Forelimb muscle (tissue), 1 donor: ENCODE results near the gene ANKS1B. TPM values are rescaled to one million over a fixed set of nuclear protein-coding genes. Genes with fewer than 3 reads are reported as not detected.
"Not testable (repeated sequence)": the region's sequence is repeated elsewhere in the genome, so short reads cannot be mapped to it uniquely, and the experiment has no call there.

ENCODE experiments used
- DNase-seq: peaks from one replicate; pipeline ENCODE4 v3.0.0-alpha.2; 2013; ENCODE audit warnings: low read depth
- polyA plus RNA-seq: library from polyadenylated mRNA; unstranded; fragments of 120-200 nt; gene quantifications from one replicate; pipeline ENCODE4 v1.2.1, GENCODE V29; 2013; ENCODE audit not compliant: insufficient read length

ANKS1B gene
- polyA plus RNA-seq, 1 donor = 2.3 TPM

- DNase-seq = no peak
These were observed 610.7 kb downstream of the ANKS1B start for GRCh38 chr12:99374023-99374422.

- no peak for DNase-seq
These were observed 612.3 kb downstream of the ANKS1B start for GRCh38 chr12:99372257-99372920.

GRCh38 chr12:99370421-99371138, 614.2 kb downstream of the ANKS1B start:
- DNase-seq = no peak

GRCh38 chr12:99367181-99367580, 617.6 kb downstream of the ANKS1B start:
- DNase-seq = no peak

- DNase-seq = no peak
These were observed 632.5 kb downstream of the ANKS1B start for GRCh38 chr12:99352269-99352668.

GRCh38 chr12:99343960-99344359, 640.8 kb downstream of the ANKS1B start:
- DNase-seq = no peak

GRCh38 chr12:99339663-99340062, 645.1 kb downstream of the ANKS1B start:
- DNase-seq = no peak

- DNase-seq = peak; percentile 14
These were observed 650.3 kb downstream of the ANKS1B start for GRCh38 chr12:99334285-99335056.

- no peak for DNase-seq
These were observed 651.7 kb downstream of the ANKS1B start for GRCh38 chr12:99332936-99333591.

- DNase-seq = no peak
These were observed 654.5 kb downstream of the ANKS1B start for GRCh38 chr12:99330216-99330615.

GRCh38 chr12:99321210-99321609, 663.5 kb downstream of the ANKS1B start:
- DNase-seq = not testable (repeated sequence)

GRCh38 chr12:99311373-99311772, 673.4 kb downstream of the ANKS1B start:
- no peak for DNase-seq

GRCh38 chr12:99309812-99310211, 674.9 kb downstream of the ANKS1B start:
- DNase-seq = no peak

- DNase-seq = no peak
These were observed 681.9 kb downstream of the ANKS1B start for GRCh38 chr12:99302874-99303273.

- no peak for DNase-seq
These were observed 697.6 kb downstream of the ANKS1B start for GRCh38 chr12:99287136-99287535.

GRCh38 chr12:99284161-99284560, 700.6 kb downstream of the ANKS1B start:
- no peak for DNase-seq

GRCh38 chr12:99282624-99283023, 702.1 kb downstream of the ANKS1B start:
- DNase-seq = no peak

- no peak for DNase-seq
These were observed 702.6 kb downstream of the ANKS1B start for GRCh38 chr12:99282086-99282485.

- DNase-seq = no peak
These were observed 703.5 kb downstream of the ANKS1B start for GRCh38 chr12:99281277-99281676.

- no peak for DNase-seq
These were observed 705.8 kb downstream of the ANKS1B start for GRCh38 chr12:99278899-99279298.

- no peak for DNase-seq
These were observed 707.0 kb downstream of the ANKS1B start for GRCh38 chr12:99277591-99278379.
